K562 (cell line): Measurements from ENCODE around the gene MYH6. TPM values are rescaled to one million over a fixed set of nuclear protein-coding genes. Genes with fewer than 3 reads are reported as not detected.

Experiments used
- ATAC-seq: fragments of 200-7000 bp; cut with Tn5 transposase; 3 replicates; pipeline ENCODE4 v1.9.1; 2020; ENCODE audit warnings: moderate library complexity
- BruUV-seq: library from RNA; stranded (reverse); fragments of 400-500 nt; replicated peaks from 2 replicates; lab custom pipeline; 2021; lab: Mats Ljungman, UMichigan
- CTCF ChIA-PET: fragments of 300-600 bp; formaldehyde crosslinking; extraction: SDS; loops from one replicate; lab custom pipeline; 2021; ENCODE audit warnings: low intra/inter-chr PET ratio; lab: Yijun Ruan, JAX
- POLR2A ChIA-PET: fragments of 300-600, 350-650 bp; sonication (Branson Sonifier 250); formaldehyde crosslinking; extraction: SDS; loops from one replicate; lab custom pipeline; 2021; ENCODE audit warnings: antibody characterized with exemption, inconsistent platforms; lab: Yijun Ruan, JAX
- DNase-seq, 4 experiments: peaks; one replicate each; pipeline versions ENCODE4 v3.0.0 to v3.0.0-alpha.2; 2011 to 2018; ENCODE audit warnings: low spot score in 3 of 4, mixed read lengths in 3 of 4; ENCODE audit errors: extremely low read depth in 1 of 4
- FAIRE-seq: peaks from 2 replicates; lab custom pipeline; 2011; peaks lifted over from hg19 to GRCh38; lab: Jason Lieb, UNC
- H2AFZ ChIP-seq: 2 replicates; pipeline ENCODE4 v1.6.0; 2011; ENCODE audit warnings: low read depth, low read length, control low read depth, inconsistent platforms
- H3K27ac ChIP-seq: fragments of 200-600 bp; 3 replicates; pipeline ENCODE4 v1.8.0; 2011; ENCODE audit warnings: low read depth, mild to moderate bottlenecking, control low read depth, inconsistent platforms, low read length, moderate library complexity, mixed read lengths; ENCODE audit errors: extremely low read depth
- H3K27me3 ChIP-seq, 2 experiments: fragments of 300-600 bp in 1 of 2; 2 replicates in 1 of 2; 3 replicates in 1 of 2; pipeline versions ENCODE4 v1.6.0 to v1.8.0; 2011; ENCODE audit warnings: inconsistent platforms in 2 of 2, low read length in 2 of 2, mild to moderate bottlenecking in 1 of 2, mixed read lengths in 1 of 2, moderate library complexity in 1 of 2; ENCODE audit not compliant: control insufficient read depth in 2 of 2, insufficient read depth in 2 of 2
- H3K36me3 ChIP-seq: fragments of 300-600 bp; 3 replicates; pipeline ENCODE4 v1.8.0; 2011; ENCODE audit warnings: mild to moderate bottlenecking, low read length, inconsistent platforms; ENCODE audit not compliant: control insufficient read depth, insufficient read depth
- H3K4me1 ChIP-seq, 2 experiments: fragments of 200-600 bp in 1 of 2; replicated peaks in 1 of 2; 2 replicates in 1 of 2; 3 replicates in 1 of 2; pipeline versions ENCODE4 v1.5.1 to v1.8.0; 2011; ENCODE audit warnings: inconsistent platforms in 2 of 2, low read length in 2 of 2, mild to moderate bottlenecking in 1 of 2, mixed read lengths in 1 of 2, moderate library complexity in 1 of 2; ENCODE audit not compliant: control insufficient read depth in 2 of 2, insufficient read depth in 2 of 2
- H3K4me2 ChIP-seq: 2 replicates; pipeline ENCODE4 v1.6.1; 2011; ENCODE audit warnings: low read length, control low read depth, inconsistent platforms, mixed read lengths; ENCODE audit not compliant: insufficient read depth
- H3K4me3 ChIP-seq: fragments of 200-600 bp; sonication (generic), shearing (Covaris generic); 2 replicates; pipeline ENCODE4 v1.5.1; 2016; ENCODE audit warnings: control low read depth, inconsistent platforms
- H3K79me2 ChIP-seq: fragments of 200-600 bp; 3 replicates; pipeline ENCODE4 v1.8.0; 2011; ENCODE audit warnings: low read length, inconsistent platforms; ENCODE audit not compliant: control insufficient read depth, insufficient read depth
- H3K9ac ChIP-seq, 2 experiments: 2 replicates each; pipeline versions ENCODE4 v1.6.0 to v1.6.1; 2011; ENCODE audit warnings: low read depth in 2 of 2, low read length in 2 of 2, control low read depth in 1 of 2, inconsistent platforms in 1 of 2, mild to moderate bottlenecking in 1 of 2, mixed read lengths in 1 of 2; ENCODE audit not compliant: insufficient read depth in 1 of 2
- H3K9me1 ChIP-seq: one replicate; pipeline ENCODE4 v1.6.0; 2011; ENCODE audit warnings: inconsistent platforms, mild to moderate bottlenecking, low read length, moderate library complexity; ENCODE audit not compliant: control insufficient read depth, insufficient read depth
- H3K9me3 ChIP-seq: replicated peaks from 2 replicates; pipeline ENCODE4 v1.5.1; 2011; ENCODE audit warnings: low read depth, low read length, inconsistent platforms; ENCODE audit not compliant: control insufficient read depth, insufficient read depth
- H4K20me1 ChIP-seq: replicated peaks from 2 replicates; pipeline ENCODE4 v1.6.1; 2011; ENCODE audit warnings: low read length, inconsistent platforms, mixed read lengths; ENCODE audit not compliant: control insufficient read depth, insufficient read depth
- CREB1 ChIP-seq, 2 experiments: sonication (generic) in 1 of 2; formaldehyde crosslinking in 1 of 2; IDR thresholded peaks; 2 replicates each; pipeline versions ENCODE4 v1.6.1 to v1.8.0; 2012 to 2022; ENCODE audit warnings: inconsistent platforms in 1 of 2, mild to moderate bottlenecking in 1 of 2, missing genetic modification reagents in 1 of 2, moderate library complexity in 1 of 2
- DACH1 ChIP-seq: fragments of 450-650 bp; IDR thresholded peaks from 2 replicates; pipeline ENCODE4 v1.6.1; 2018; ENCODE audit not compliant: partially characterized antibody
- ELF1 ChIP-seq: fragments of 200-800 bp; sonication (Bioruptor generic); IDR thresholded peaks from 2 replicates; pipeline ENCODE4 v1.6.1; 2016; ENCODE audit warnings: missing genetic modification characterization, missing compliant biosample characterization
- EZH2 ChIP-seq: IDR thresholded peaks from 2 replicates; pipeline ENCODE4 v1.6.1; 2012; ENCODE audit warnings: low read depth, mild to moderate bottlenecking, inconsistent platforms, low read length, borderline replicate concordance
- KDM5B ChIP-seq: fragments of 200-600 bp; sonication (generic); IDR thresholded peaks from 2 replicates; pipeline ENCODE4 v1.6.1; 2012; ENCODE audit warnings: low read depth, mild to moderate bottlenecking, moderate library complexity, low read length, control low read depth, inconsistent platforms; ENCODE audit not compliant: insufficient replicate concordance
- KLF16 ChIP-seq: IDR thresholded peaks from 2 replicates; pipeline ENCODE4 v1.6.1; 2016; ENCODE audit warnings: antibody characterized with exemption
- MAZ ChIP-seq, 2 experiments: fragments of 450-650 bp in 1 of 2; sonication (generic) in 1 of 2; formaldehyde crosslinking; IDR thresholded peaks in 1 of 2; conservative IDR thresholded peaks in 1 of 2; 2 replicates each; pipeline versions ENCODE4 v1.4.0 to v1.5.0; 2020; ENCODE audit warnings: mild to moderate bottlenecking in 1 of 2, missing genetic modification reagents in 1 of 2
- NEUROD1 ChIP-seq: fragments of 150-350 bp; IDR thresholded peaks from 2 replicates; pipeline ENCODE4 v1.6.1; 2014; ENCODE audit warnings: borderline replicate concordance, low read length, low read depth; ENCODE audit not compliant: partially characterized antibody
- POLR3A ChIP-seq: IDR thresholded peaks from 2 replicates; pipeline ENCODE4 v1.6.1; 2011; ENCODE audit warnings: borderline replicate concordance, mild to moderate bottlenecking, moderate library complexity; ENCODE audit not compliant: insufficient read length, insufficient read depth; ENCODE audit errors: extremely low read depth
- RB1 ChIP-seq: fragments of 450-650 bp; IDR thresholded peaks from 2 replicates; pipeline ENCODE4 v1.6.1; 2017; ENCODE audit warnings: low read depth, mild to moderate bottlenecking
- SREBF2 ChIP-seq: sonication (generic); formaldehyde crosslinking; IDR thresholded peaks from 2 replicates; pipeline ENCODE4 v1.4.0; 2020; ENCODE audit warnings: mild to moderate bottlenecking, missing genetic modification reagents
- ZFX ChIP-seq: sonication (generic); formaldehyde crosslinking; IDR thresholded peaks from 2 replicates; pipeline ENCODE4 v1.8.0; 2022; ENCODE audit warnings: mild to moderate bottlenecking, missing genetic modification reagents, moderate library complexity
- ZNF184 ChIP-seq: sonication (generic); formaldehyde crosslinking; IDR thresholded peaks from 2 replicates; pipeline ENCODE4 v1.5.0; 2020; ENCODE audit warnings: missing genetic modification reagents
- ZNF436 ChIP-seq: fragments of 250-450, 450-650 bp; sonication (Bioruptor Pico); formaldehyde crosslinking; IDR thresholded peaks from 2 replicates; pipeline ENCODE4 v1.7.0; 2020; ENCODE audit warnings: mild to moderate bottlenecking
- ZNF644 ChIP-seq: fragments of 200-800 bp; sonication (Bioruptor generic); IDR thresholded peaks from 2 replicates; pipeline ENCODE4 v1.6.1; 2016; ENCODE audit warnings: low read depth, missing genetic modification characterization, missing compliant biosample characterization
- ZNF780A ChIP-seq: fragments of 250-450 bp; sonication (Bioruptor Pico); IDR thresholded peaks from 2 replicates; pipeline ENCODE4 v1.5.0; 2021; ENCODE audit warnings: mild to moderate bottlenecking
- ZSCAN29 ChIP-seq: fragments of 450-650 bp; IDR thresholded peaks from 2 replicates; pipeline ENCODE4 v1.6.1; 2017
- WGBS: fragments of 100-300 bp; shearing (Covaris generic); methylation state at CpG from one replicate; pipeline ENCODE4 v1.1.6; 2016; ENCODE audit warnings: low coverage, mixed read lengths; ENCODE audit not compliant: insufficient coverage; ENCODE audit errors: missing lambda C conversion rate; 5-methylcytosine and 5-hydroxymethylcytosine counted together
- in situ Hi-C: fragments of 300-500 bp; cut with MboI; formaldehyde crosslinking; loops from 4 replicates; pipeline ENCODE4 v1.15.0; 2018; ENCODE audit warnings: inconsistent platforms, mixed read lengths
- intact Hi-C: fragments of 100-400 bp; cut with micrococcal nuclease; formaldehyde crosslinking; loops from 2 replicates; pipeline ENCODE4 v1.14.2; 2022
- polyA plus RNA-seq, 8 experiments: library from polyadenylated mRNA; depleted of rRNA in 4 of 8; stranded (reverse) in 5 of 8; unstranded in 3 of 8; fragments of >200 nt; fragmentation: Nextera tagmentation in 2 of 8; fragmentation: Illumina TruSeq in 1 of 8; extraction: Ambion mirVana in 2 of 8; extraction: Trizol in 1 of 8; gene quantifications; 2 replicates each; pipeline versions ENCODE4 v1.2.1 to v1.2.3, GENCODE V29; 2011 to 2014; ENCODE audit warnings: inconsistent platforms in 1 of 8, missing spikeins in 1 of 8
- total RNA-seq, 7 experiments: library from RNA; depleted of rRNA in 6 of 7; stranded (reverse); fragments of >200 nt in 6 of 7; fragmentation: Illumina TruSeq in 2 of 7; extraction: Trizol in 2 of 7; gene quantifications; 2 replicates each; pipeline versions ENCODE4 v1.2.1 to v1.2.3, GENCODE V29; 2011 to 2021; ENCODE audit warnings: low replicate concordance in 1 of 7
- TF ChIP-seq, protein P1 (sequence below): fragments of 250-450 bp; sonication (Bioruptor Pico); IDR thresholded peaks from 2 replicates; pipeline ENCODE4 v1.4.0; 2020; ENCODE audit warnings: mild to moderate bottlenecking, moderate library complexity
- TF ChIP-seq, protein P2 (sequence below), 2 experiments: fragments of 450-650 bp; IDR thresholded peaks; 2 replicates each; pipeline ENCODE4 v1.6.1; 2016

Gene MYH6
- total and polyA plus RNA-seq, 9 of the 15 experiments (the other 6 are each of a cell fraction or from before 2014, with no cell fraction given) = not detected

DNA sequence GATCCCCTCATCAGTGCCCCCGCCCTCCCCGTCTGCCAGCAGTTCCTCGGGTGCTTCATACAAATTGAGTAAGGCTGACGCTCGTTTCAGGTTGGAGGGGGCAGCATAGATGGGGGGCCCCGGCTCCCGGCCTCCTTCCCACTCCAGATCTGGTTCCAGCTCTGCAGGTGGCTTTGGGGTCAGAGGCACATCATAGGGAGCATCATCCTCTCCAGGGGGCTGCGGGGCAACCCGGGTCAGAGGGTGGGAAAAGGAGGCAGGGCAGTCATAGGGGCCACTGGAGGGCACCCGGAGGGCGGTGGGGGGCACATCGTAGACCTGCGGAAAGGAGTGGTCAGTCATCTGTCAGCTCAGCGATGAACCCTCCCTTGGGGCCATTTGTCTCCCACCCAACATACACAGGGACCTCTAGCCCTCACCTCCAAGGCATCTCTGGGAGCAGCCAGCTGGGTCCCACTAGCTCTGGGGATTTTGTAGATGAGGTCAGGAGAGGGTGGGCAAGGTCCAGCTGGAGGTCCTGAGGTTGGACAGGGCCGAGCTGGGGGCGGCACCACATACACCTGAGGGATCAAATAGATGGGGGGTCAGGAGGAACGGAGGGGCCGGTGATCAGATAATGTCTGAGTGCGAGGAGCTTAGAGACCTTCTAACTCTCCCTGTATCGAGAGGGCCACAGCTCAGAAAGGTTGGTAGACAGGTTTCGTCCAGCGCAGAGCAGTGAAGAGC, 48.2 kb downstream of the MYH6 start:
- H3K79me2 ChIP-seq = no peaks in the 10 kb centered on the region
- intact Hi-C loops (loop anchor here (2.0 kb wide), 1 partner anchor 31 kb away; no protein-coding TSS in a partner anchor), in situ Hi-C loops (no loop called here)
- no peak for DNase-seq
- POLR2A ChIA-PET = interaction anchor here (0.6 to 1.4 kb wide), 3 partner anchors 39 to 150 kb away, joined by 4 to 5 read pairs (median 4); partner anchors contain the start of gene PABPN1
- H3K27me3 ChIP-seq = peaks cover 10 to 56% of the 10 kb centered on the region in 2 experiments
- peaks cover 0 to 7% of the 10 kb centered on the region in 2 experiments; a peak in 3 of 5 replicates for H3K4me1 ChIP-seq
- FAIRE-seq = no peak
- no peak overlapping the region for H3K27ac ChIP-seq
- H3K4me2 ChIP-seq = no peak overlapping the region
- no peaks in the 10 kb centered on the region for H3K9me3 ChIP-seq
- H3K4me3 ChIP-seq = no peak overlapping the region
- 15% methylated on average over 12 of the region's 22 CpGs for WGBS
- no peaks in the 10 kb centered on the region; the same call in 1 of the 2 replicates for H4K20me1 ChIP-seq
- H3K36me3 ChIP-seq = no peaks in the 10 kb centered on the region
- no peaks in the 10 kb centered on the region for H3K9me1 ChIP-seq
- CTCF ChIA-PET = no interaction called here
- no TSS peak for BruUV-seq
- no peak for ATAC-seq
- H2AFZ ChIP-seq = no peak overlapping the region
- H3K9ac ChIP-seq = no peak overlapping the region
- TF ChIP-seq ZNF780A (CRISPR knock-in tag) = no peak
- no peak for TF ChIP-seq ELF1 (tag)
- TF ChIP-seq, protein P1, sequence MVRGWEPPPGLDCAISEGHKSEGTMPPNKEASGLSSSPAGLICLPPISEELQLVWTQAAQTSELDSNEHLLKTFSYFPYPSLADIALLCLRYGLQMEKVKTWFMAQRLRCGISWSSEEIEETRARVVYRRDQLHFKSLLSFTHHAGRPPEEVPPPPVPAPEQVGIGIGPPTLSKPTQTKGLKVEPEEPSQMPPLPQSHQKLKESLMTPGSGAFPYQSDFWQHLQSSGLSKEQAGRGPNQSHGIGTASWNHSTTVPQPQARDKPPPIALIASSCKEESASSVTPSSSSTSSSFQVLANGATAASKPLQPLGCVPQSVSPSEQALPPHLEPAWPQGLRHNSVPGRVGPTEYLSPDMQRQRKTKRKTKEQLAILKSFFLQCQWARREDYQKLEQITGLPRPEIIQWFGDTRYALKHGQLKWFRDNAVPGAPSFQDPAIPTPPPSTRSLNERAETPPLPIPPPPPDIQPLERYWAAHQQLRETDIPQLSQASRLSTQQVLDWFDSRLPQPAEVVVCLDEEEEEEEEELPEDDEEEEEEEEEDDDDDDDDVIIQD (CRISPR knock-in tag) = no peak
- no peak for TF ChIP-seq MAZ (CRISPR knock-in tag; conservative IDR thresholded peaks at IDR 0.05 in 1 of 2, IDR thresholded peaks at IDR 0.05 in 1 of 2)
- TF ChIP-seq NEUROD1 = no peak
- TF ChIP-seq ZSCAN29 = no peak
- TF ChIP-seq RB1 = no peak
- no peak for TF ChIP-seq ZNF644 (tag)
- TF ChIP-seq CREB1 (IDR thresholded peaks at IDR 0.05) = no peak
- TF ChIP-seq CREB1 (CRISPR knock-in tag; IDR thresholded peaks at IDR 0.05) = no peak
- no peak for TF ChIP-seq SREBF2 (CRISPR knock-in tag)
- no peak for TF ChIP-seq KLF16
- no peak for TF ChIP-seq ZFX
- TF ChIP-seq DACH1 = no peak
- TF ChIP-seq, protein P2, sequence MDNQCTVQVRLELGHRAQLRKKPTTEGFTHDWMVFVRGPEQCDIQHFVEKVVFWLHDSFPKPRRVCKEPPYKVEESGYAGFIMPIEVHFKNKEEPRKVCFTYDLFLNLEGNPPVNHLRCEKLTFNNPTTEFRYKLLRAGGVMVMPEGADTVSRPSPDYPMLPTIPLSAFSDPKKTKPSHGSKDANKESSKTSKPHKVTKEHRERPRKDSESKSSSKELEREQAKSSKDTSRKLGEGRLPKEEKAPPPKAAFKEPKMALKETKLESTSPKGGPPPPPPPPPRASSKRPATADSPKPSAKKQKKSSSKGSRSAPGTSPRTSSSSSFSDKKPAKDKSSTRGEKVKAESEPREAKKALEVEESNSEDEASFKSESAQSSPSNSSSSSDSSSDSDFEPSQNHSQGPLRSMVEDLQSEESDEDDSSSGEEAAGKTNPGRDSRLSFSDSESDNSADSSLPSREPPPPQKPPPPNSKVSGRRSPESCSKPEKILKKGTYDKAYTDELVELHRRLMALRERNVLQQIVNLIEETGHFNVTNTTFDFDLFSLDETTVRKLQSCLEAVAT (IDR thresholded peaks at IDR 0.05) = no peak
- no peak for TF ChIP-seq EZH2
- no peak for TF ChIP-seq KDM5B
- no peak for TF ChIP-seq ZNF436 (CRISPR knock-in tag)
- TF ChIP-seq POLR3A = no peak
- TF ChIP-seq ZNF184 (CRISPR knock-in tag) = no peak
